HG02852 (cell line): ENCODE data around the gene OR56A1.
A peak's percentile ranks its signal among the peaks of the same experiment; 100 is the strongest.
"Not testable (repeated sequence)": the region's sequence is repeated elsewhere in the genome, so short reads cannot be mapped to it uniquely, and the experiment has no call there.

ENCODE experiments used
- ATAC-seq: cut with Tn5 transposase; IDR thresholded peaks from one replicate; pipeline ENCODE4 v1.9.1; 2021; ENCODE audit warnings: mild to moderate bottlenecking, moderate library complexity; ENCODE audit not compliant: unreplicated experiment

Gene OR56A1

GRCh38 chr11:6030708-6031405, at the start of gene OR56A1:
TSS of gene OR56A1 (minus strand) at chr11:6030758. CDS start at chr11:6027692, 3,066 bp downstream.
- no peak for ATAC-seq

- ATAC-seq, result no peak
These were observed 48.9 kb upstream of the OR56A1 start for GRCh38 chr11:6079463-6079862.

GRCh38 chr11:6077723-6078122, 47.2 kb upstream of the OR56A1 start:
- ATAC-seq, result no peak

GRCh38 chr11:6076443-6076842, 45.9 kb upstream of the OR56A1 start:
- ATAC-seq, result not testable (repeated sequence)

- no peak for ATAC-seq
These were observed 36.9 kb upstream of the OR56A1 start for GRCh38 chr11:6067502-6067901.

GRCh38 chr11:6062691-6063358, 32.3 kb upstream of the OR56A1 start:
- ATAC-seq, result peak; percentile 64

- no peak for ATAC-seq
These were observed 30.9 kb upstream of the OR56A1 start for GRCh38 chr11:6061475-6061874.

- no peak for ATAC-seq
These were observed 26.9 kb upstream of the OR56A1 start for GRCh38 chr11:6057452-6057851.

- ATAC-seq, result no peak
These were observed 25.0 kb upstream of the OR56A1 start for GRCh38 chr11:6055569-6055968.

GRCh38 chr11:6052374-6052773, 21.8 kb upstream of the OR56A1 start:
- no peak for ATAC-seq

GRCh38 chr11:6040874-6041273, 10.3 kb upstream of the OR56A1 start:
- no peak for ATAC-seq

- no peak for ATAC-seq
These were observed 3.1 kb downstream of the OR56A1 start for GRCh38 chr11:6027501-6027900.

GRCh38 chr11:6025056-6025455, 5.5 kb downstream of the OR56A1 start:
- no peak for ATAC-seq

GRCh38 chr11:6022956-6023355, 7.6 kb downstream of the OR56A1 start:
- ATAC-seq, result no peak

GRCh38 chr11:6013042-6013441, 17.5 kb downstream of the OR56A1 start:
- no peak for ATAC-seq

GRCh38 chr11:6012035-6012668, 18.4 kb downstream of the OR56A1 start:
- no peak for ATAC-seq

GRCh38 chr11:6006846-6007245, 23.7 kb downstream of the OR56A1 start, which contains the start of gene OR56A4:
TSS of gene OR56A4 (minus strand) at chr11:6006946. CDS start at chr11:6002992, 3,954 bp downstream.
- no peak for ATAC-seq

GRCh38 chr11:6006395-6006794, 24.2 kb downstream of the OR56A1 start:
- no peak for ATAC-seq

GRCh38 chr11:6002202-6002699, 28.3 kb downstream of the OR56A1 start:
- no peak for ATAC-seq

- ATAC-seq, result no peak
These were observed 35.8 kb downstream of the OR56A1 start for GRCh38 chr11:5994791-5995190.

GRCh38 chr11:5992604-5993251, 37.8 kb downstream of the OR56A1 start:
- ATAC-seq, result no peak
